22Rv1 (cell line): ENCODE results near the gene ELN.

Experiments used
- ZFX ChIP-seq: fragments of 450-650 bp; IDR thresholded peaks from 2 replicates; pipeline ENCODE4 v1.6.1; 2017; ENCODE audit warnings: antibody characterized with exemption, borderline replicate concordance
- TF ChIP-seq, protein P1 (sequence below): fragments of 450-650 bp; IDR thresholded peaks from 2 replicates; pipeline ENCODE4 v1.5.1; 2017; ENCODE audit warnings: mild to moderate bottlenecking

DNA sequence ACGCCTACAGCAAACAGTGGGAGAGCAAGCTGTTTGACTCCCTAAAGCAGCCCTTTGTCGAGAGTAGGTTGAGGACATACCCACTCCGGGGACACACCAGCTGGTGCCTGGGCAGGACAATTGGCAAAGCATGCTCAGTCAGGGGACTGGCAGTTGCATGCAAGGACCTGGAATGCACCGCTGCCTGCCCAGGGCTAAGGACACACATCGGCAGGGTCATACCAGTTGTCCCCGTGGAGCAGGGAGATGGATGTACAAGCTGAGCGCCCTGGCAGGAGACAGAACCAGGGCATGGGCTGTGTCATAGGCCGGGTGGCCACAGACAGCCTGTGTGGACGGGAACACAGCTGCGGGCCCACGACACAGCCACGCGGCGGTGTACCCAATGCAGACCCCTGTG lies 18.3 kb upstream of the ELN start:
- TF ChIP-seq, protein P1, sequence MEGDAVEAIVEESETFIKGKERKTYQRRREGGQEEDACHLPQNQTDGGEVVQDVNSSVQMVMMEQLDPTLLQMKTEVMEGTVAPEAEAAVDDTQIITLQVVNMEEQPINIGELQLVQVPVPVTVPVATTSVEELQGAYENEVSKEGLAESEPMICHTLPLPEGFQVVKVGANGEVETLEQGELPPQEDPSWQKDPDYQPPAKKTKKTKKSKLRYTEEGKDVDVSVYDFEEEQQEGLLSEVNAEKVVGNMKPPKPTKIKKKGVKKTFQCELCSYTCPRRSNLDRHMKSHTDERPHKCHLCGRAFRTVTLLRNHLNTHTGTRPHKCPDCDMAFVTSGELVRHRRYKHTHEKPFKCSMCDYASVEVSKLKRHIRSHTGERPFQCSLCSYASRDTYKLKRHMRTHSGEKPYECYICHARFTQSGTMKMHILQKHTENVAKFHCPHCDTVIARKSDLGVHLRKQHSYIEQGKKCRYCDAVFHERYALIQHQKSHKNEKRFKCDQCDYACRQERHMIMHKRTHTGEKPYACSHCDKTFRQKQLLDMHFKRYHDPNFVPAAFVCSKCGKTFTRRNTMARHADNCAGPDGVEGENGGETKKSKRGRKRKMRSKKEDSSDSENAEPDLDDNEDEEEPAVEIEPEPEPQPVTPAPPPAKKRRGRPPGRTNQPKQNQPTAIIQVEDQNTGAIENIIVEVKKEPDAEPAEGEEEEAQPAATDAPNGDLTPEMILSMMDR, result no peak
- TF ChIP-seq ZFX, result no peak
